Stimulated activated naive CD4-positive, alpha-beta T cell treated with Interleukin-2 at 50 U/mL for 16 hours (primary cell): ENCODE measurements around the gene ITGAE.
A peak's percentile ranks its signal among the peaks of the same experiment; 100 is the strongest.
"Not testable (repeated sequence)": the region's sequence is repeated elsewhere in the genome, so short reads cannot be mapped to it uniquely, and the experiment has no call there.

Experiments
- DNase-seq: peaks from one replicate; lab custom pipeline; 2025; lab: John Stamatoyannopoulos, UW

The ITGAE gene

GRCh38 chr17:3795390-3796102 is 5.4 kb downstream of the ITGAE start:
- no peak for DNase-seq

DNA sequence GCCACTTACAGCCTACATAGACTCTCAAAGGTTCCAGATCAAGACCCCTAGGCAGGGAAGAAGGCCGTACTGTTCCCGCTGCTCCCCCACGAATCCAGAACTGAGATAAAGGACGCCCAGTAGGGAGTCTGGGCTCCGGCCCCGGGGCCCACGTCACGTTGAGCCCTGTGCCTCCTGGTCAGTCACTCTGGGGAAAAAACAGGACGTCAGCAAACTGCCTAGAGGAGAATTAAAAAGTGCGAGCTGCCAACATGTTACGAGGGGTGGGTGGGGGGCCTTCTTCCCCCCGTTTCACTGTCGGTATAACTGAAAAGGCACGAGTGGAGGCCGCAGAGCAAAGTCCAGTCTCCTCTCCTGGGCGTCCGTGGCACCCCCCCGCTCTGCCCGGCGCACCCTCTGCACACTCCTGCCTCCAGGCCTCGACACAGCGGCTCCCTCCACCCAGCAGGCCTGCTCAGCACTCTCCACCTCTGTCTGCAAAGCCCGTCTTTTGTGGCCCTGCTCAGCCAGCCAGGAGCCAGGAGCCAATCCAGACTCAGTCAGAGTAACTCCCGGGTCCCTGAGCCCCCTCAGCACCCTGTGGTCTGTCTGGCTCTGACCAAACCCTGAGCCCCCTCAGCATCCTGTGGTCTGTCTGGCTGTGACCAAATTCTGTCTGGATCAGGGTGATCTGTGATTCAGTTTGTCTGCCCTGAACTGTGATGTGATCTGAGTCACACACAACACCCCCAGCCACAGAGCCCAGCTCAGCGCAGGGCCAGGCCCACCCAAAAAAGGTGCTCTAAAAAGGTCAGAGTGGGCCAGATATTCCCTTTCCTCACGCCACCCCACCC is 6.2 kb downstream of the ITGAE start:
- peak; percentile 30 for DNase-seq

- not testable (repeated sequence) for DNase-seq
Observed at GRCh38 chr17:3794152-3794551, 6.8 kb downstream of the ITGAE start.

DNA sequence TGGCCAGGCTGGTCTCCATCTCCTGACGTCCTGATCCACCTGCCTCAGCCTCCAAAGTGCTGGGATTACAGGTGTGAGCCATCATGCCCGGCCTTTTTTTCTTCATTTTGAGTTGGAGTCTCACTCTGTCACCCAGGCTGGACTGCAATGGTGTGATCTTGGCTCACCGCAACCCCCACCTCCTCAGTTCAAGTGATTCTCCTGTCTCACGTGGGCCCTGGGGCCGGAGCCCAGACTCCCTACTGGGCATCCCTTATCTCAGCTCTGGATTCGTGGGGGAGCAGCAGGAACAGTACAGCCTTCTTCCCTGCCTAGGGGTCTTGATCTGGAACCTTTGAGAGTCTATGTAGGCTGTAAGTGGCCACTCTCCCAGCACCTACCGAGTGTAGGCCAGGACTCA is 7.7 kb downstream of the ITGAE start:
- DNase-seq: not testable (repeated sequence)

DNA sequence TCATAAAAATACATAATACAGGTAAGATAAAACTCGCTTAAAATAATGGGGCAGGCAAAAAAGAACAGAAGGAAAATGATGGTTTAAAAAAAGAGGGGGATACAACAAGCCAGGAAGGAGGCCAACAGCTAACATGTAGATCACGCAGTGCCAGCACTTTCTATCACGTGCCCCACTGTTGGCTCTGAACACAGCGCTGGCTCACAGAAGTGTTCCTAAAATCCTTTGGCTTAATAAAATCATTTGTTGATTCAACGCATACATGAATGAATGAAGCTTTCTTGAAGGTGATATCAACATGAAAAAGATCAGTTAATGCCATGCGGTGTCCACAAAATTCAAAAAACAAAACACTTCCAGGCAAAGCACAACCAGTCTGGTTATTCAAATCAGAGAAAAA is 8.5 kb downstream of the ITGAE start:
- DNase-seq: no peak

GRCh38 chr17:3788200-3788599 is 12.8 kb downstream of the ITGAE start:
- no peak for DNase-seq

DNA sequence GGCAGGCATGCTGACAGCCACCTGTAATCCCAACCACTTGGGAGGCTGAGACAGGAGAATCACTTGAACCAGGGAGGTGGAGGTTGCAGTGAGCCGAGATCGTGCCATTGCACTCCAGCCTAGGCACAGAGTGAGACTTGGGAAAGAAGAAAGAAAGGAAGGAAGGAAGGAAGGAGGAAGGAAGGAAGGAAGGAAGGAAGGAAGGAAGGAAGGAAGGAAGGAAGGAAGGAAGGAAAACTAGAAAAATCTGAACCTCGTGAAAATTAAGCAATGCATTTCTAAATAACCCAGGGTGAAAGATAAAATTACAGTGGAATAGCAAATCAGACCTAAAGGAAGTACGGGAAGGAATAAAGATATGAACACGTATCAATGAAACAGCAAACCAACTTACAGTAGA is 15.7 kb downstream of the ITGAE start:
- not testable (repeated sequence) for DNase-seq

DNA sequence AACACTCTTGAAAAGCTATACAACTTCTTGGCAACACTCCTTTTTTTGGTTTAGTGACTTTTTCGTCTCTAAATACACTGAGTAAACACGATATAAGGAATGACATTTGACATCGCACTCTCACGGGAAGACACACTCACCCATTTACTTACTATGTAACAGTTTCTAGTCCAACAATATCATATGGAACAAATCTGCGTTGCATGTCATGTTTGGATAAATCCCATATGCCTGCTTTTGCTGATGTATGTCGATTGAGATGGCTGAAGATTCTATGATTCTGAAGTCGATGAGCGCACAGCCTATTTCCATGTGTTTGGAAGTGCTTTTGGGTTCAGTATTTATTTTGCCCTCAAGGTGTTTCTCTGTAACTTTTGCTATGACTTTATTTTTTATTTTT is 18.2 kb downstream of the ITGAE start:
- no peak for DNase-seq

GRCh38 chr17:3780986-3781385 is 20.0 kb downstream of the ITGAE start:
- no peak for DNase-seq

GRCh38 chr17:3777366-3778120 is 23.4 kb downstream of the ITGAE start:
- DNase-seq: no peak

DNA sequence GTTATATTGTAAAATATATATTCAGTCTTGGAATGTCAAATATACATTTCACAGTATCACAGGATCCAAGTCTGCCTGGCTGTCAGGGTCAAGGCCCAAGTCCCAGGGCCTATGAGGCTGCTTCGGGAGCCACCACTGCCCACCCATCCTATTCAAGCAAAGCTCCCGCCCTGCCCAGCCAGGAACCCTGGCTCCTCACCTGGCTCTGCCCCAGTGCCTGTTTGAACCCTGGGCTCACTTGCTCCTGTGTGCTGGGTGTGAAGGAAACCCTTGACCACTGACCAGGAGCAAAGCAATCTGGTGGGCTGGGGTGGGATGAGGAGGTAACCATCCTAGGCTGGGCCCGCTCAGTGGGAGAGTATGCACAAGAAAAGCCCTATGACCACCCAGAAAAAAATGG is 27.0 kb downstream of the ITGAE start:
- DNase-seq: no peak

GRCh38 chr17:3773511-3773910 is 27.5 kb downstream of the ITGAE start:
- no peak for DNase-seq

DNA sequence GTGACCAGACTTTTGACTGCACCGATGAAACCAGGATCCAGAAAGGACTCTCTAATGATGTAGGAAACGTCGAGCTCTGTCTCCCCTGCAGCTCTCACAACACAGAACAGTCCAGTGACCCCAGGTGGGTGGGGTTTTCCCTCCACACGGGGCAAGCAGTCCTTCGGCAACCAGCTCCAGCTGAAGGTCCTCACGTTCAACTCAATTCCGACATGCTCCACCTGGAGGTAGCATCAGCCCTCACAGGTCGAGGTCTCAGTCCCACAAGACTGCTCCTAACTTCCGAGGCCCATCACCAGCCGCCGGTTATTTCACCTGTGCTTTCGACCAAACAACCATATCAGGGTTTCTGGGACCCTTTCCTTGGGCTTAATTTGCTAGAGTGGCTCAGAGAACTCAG is 28.2 kb downstream of the ITGAE start:
- no peak for DNase-seq

GRCh38 chr17:3771140-3771539 is 29.8 kb downstream of the ITGAE start:
- no peak for DNase-seq

DNA sequence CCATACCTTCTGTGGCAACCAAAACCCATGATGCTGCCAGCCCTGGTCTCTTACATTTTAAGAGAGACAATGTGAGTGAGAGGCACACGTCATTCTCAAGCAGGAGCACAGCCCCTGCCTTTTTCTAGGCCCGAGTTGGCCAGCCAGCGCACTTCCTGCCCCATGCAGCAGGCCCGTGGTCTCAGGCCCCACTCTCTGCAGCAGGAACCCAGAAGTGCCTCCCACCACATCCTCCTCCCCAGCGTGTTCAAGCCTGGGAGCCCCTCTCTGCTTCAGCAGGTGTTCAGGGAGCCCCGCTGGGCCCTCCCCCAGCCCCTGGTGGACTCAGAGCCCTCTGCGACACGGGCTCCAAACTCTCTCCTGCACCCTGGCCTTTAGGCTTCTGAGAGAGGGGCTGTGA is 30.5 kb downstream of the ITGAE start:
- DNase-seq: no peak

DNA sequence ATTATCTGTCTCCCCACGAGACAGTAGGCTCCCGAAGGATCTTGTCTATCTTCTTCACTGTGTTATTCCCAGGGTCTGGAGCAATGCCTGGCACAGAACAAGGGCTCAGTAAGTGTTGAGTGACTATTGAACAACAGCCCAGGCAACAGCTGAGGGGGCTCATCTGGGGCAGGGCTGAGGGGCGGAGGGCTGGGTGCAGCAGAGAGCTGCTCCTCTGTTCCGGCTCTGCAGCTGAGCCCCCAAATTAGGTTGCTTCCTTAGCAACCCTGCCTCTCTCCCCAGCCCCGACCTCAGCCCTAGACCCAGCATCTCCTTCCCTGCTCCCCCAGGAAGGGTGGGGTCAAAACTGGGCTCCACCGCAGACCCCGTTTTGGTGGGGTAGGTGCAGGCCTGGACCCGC is 32.2 kb downstream of the ITGAE start:
- no peak for DNase-seq

- no peak for DNase-seq
Observed at GRCh38 chr17:3768341-3768740, 32.6 kb downstream of the ITGAE start.

DNA sequence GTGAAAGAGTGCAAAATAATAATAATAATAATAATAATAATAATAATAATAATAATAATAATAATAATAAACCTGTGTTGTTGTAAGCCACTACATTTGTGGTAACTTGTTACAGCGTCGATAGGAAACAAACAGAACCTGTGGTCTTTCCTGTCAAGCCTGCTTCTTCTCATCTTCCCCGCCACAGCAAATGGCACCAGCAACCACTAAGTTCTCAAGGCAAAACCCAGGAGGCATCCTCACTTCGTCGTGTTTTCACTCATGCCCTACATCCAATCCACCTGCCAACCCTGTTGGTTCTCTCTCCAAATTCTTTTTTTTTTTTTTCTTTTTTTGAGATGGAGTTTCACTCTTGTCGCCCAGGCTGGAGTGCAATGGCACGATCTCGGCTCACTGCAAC is 34.2 kb downstream of the ITGAE start:
- no peak for DNase-seq

DNA sequence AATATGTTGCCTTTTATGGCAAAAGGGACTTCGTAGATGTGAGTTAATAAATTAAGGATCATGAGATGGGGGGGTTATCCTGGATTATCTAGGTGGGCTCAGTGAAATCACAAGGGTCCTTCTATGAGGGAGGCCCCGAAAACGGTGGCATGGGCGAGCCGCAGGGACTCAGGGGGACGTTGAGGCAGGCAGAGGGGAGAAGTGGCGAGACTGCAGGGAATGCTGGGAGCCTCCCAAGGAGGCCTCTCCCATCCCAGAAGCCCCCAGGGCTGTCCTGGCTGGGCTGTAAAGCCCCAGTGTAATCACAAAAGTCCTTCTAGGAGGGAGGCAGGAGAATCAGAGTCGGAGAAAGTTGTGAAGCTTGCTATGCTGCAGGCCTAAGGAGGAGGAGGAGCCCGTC is 35.0 kb downstream of the ITGAE start:
- no peak for DNase-seq

DNA sequence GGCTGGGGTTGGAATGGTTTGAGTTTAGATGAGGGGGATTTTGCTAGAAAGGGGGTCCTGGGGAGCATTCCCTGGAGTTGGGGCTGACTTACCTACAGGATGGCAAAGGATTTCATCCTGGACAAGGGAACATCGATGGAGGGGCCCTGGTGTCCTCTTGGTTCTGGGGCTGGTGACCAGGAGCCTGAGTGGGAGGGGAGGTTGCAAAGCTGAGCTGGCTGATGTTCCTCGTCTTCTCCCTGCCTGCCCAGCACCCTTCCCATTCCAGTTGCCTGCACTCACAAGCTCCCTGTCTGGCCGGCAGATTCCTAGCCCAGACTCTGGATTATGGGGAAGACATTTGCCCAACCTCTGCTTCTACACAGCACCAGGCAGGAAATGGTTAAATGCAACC is 37.2 kb downstream of the ITGAE start:
- no peak for DNase-seq

DNA sequence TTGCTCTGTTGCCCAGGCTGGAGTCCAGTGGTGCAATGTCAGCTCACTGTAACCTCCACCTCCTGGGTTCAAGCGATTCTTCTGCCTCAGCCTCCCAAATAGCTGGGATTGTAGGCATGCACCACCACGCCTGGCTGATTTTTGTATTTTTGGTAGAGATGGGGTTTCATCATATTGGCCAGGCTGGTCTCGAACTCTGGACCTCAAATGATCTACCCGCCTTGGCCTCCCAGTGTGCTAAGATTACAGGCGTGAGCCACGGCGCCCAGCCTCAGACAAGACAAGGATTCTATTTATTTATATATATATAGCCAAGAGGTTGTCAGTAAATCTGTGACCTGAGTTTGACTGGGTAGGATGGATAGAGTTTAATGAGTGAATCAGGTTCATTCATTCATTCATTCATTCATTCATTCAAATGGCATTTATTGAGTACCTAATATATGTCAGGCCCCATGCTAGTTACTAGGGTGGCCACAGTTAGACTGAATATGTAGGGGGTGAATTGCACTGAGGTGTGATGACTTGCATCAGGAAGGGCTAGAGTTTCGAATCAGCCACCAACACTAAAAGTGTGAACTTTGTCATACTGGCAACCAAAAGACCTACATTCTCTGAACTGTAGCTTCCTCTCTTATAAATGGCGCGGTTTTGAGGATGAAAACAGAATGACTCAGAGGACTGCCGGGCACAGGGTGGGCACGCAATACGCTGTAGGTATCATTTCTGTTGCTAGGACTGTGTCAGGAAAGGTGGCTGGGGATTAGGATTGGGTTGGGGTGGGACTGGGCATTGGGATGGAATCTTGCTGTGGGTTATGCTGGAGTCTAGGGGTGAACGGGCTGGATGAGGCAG is 37.8 kb downstream of the ITGAE start:
- peak; percentile 36 for DNase-seq

GRCh38 chr17:3761918-3762380 is 39.0 kb downstream of the ITGAE start:
- no peak for DNase-seq
